Inferior parietal cortex (tissue), 1 donor: Measurements from ENCODE around the gene LYPD6.

ENCODE experiments used
- DNase-seq: peaks from one replicate; pipeline ENCODE4 v3.0.0-alpha.2; 2016; ENCODE audit errors: extremely low spot score

The LYPD6 gene

GRCh38 chr2:149348291-149348690, 17.9 kb downstream of the LYPD6 start:
- DNase-seq = no peak

GRCh38 chr2:149353421-149353820, 23.0 kb downstream of the LYPD6 start:
- no peak for DNase-seq

GRCh38 chr2:149355716-149356422, 25.5 kb downstream of the LYPD6 start:
- no peak for DNase-seq

- DNase-seq = no peak
These were observed 26.7 kb downstream of the LYPD6 start for GRCh38 chr2:149357058-149357457.

- no peak for DNase-seq
These were observed 29.7 kb downstream of the LYPD6 start for GRCh38 chr2:149360106-149360505.

- DNase-seq = no peak
These were observed 33.6 kb downstream of the LYPD6 start for GRCh38 chr2:149363958-149364357.

GRCh38 chr2:149364839-149365238, 34.5 kb downstream of the LYPD6 start:
- DNase-seq = no peak

GRCh38 chr2:149365931-149366583, 35.7 kb downstream of the LYPD6 start:
- no peak for DNase-seq

GRCh38 chr2:149370061-149370775, 39.8 kb downstream of the LYPD6 start:
- no peak for DNase-seq

- no peak for DNase-seq
These were observed 41.1 kb downstream of the LYPD6 start for GRCh38 chr2:149371476-149371875.

- no peak for DNase-seq
These were observed 45.5 kb downstream of the LYPD6 start for GRCh38 chr2:149375801-149376361.

- DNase-seq = no peak
These were observed 49.8 kb downstream of the LYPD6 start for GRCh38 chr2:149380205-149380604.

GRCh38 chr2:149383340-149383739, 53.0 kb downstream of the LYPD6 start:
- no peak for DNase-seq

- no peak for DNase-seq
These were observed 55.0 kb downstream of the LYPD6 start for GRCh38 chr2:149385350-149385749.

GRCh38 chr2:149387411-149387810, 57.0 kb downstream of the LYPD6 start:
- no peak for DNase-seq

GRCh38 chr2:149388120-149388816, 57.9 kb downstream of the LYPD6 start:
- DNase-seq = no peak

GRCh38 chr2:149389506-149390167, 59.2 kb downstream of the LYPD6 start:
- DNase-seq = no peak

GRCh38 chr2:149393614-149394013, 63.2 kb downstream of the LYPD6 start:
- no peak for DNase-seq

GRCh38 chr2:149394864-149395263, 64.5 kb downstream of the LYPD6 start:
- DNase-seq = no peak

- DNase-seq = no peak
These were observed 69.7 kb downstream of the LYPD6 start for GRCh38 chr2:149399934-149400615.

GRCh38 chr2:149400997-149401396, 70.6 kb downstream of the LYPD6 start:
- no peak for DNase-seq
